Glomerular visceral epithelial cell (primary cell): ENCODE measurements around the gene DNAJB13.

Source experiments
- DNase-seq: peaks from one replicate; pipeline ENCODE4 v3.0.0-alpha.2; 2016; ENCODE audit errors: extremely low spot score

The DNAJB13 gene

GRCh38 chr11:74015919-74016684, 65.3 kb downstream of the DNAJB13 start:
- DNase-seq, result no peak

DNA sequence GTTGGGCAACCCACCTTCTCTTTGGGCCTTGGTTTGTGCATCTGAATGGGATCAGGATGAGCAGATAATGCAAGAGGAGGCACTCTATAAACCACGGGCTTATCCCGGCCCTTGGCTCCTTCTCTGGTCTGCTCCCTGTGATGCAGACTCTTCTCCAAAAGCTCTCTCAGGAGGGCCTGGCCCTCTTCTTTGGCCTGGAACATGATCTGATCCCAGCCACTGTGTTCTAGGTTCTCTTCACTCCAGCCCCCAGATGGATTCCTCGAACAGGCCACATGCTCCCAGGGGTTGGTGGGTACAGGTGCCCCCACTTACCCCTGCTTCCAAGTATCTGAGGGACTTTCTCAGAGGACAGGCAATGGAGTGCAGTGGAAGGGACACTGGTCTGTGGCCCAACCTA, 66.8 kb downstream of the DNAJB13 start:
- no peak for DNase-seq

DNA sequence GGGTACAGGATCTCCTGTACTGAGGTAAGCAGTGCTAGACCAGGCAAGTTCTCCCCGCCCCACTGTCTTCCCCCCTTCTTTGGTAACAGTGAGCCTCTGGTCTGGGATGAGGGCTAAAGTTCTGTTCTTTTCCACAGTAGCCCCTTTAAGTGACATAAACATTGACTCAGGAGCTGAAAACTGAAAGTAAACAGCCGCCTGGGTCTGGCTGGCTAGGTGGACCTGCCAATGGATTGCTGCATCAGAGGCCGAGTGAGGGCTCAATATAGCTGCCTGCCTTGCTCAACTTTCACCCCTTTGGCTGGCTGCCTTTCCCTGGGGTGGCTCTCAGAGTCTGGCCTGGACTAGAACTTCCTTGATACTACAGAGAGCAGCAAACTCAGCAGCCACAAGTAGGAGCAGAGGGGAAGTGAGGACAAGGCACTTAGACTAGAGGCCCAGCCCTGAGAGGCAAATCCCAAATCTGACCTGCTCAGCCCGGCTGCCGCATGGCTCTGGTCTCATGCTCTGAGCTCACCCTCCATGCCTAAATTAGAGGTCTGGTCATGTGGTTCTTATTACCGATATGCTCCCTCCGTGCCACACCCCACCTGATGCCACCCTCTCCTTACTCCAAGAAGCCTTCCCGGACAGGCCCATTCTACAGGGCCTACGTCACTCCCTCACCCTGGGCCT, 67.6 kb downstream of the DNAJB13 start:
- DNase-seq, result no peak

- no peak for DNase-seq
Measured at GRCh38 chr11:74019104-74019738, 68.4 kb downstream of the DNAJB13 start.

- DNase-seq, result no peak
Measured at GRCh38 chr11:74019860-74020259, 69.0 kb downstream of the DNAJB13 start.
